Measurements from ENCODE around the gene COX4I1. TPM values are rescaled to one million over a fixed set of nuclear protein-coding genes. Genes with fewer than 3 reads are reported as not detected.

The COX4I1 gene
- total RNA-seq, 1 experiment from 2014 or later, result 506 TPM

- H2BK15ac ChIP-seq (ENCODE audit: low read depth, low read length), result no peak overlapping the region
- H3K14ac ChIP-seq (ENCODE audit: insufficient read depth, low read length), result no peak overlapping the region
- H2AK5ac ChIP-seq (ENCODE audit: insufficient read length, low read length), result no peak overlapping the region
- H2AFZ ChIP-seq (ENCODE audit: low read length), result no peak overlapping the region
- H3K23me2 ChIP-seq (ENCODE audit: insufficient read length, low read depth, low read length, poor library complexity, severe bottlenecking), result no peaks in the 10 kb centered on the region
- H3K79me1 ChIP-seq (ENCODE audit: insufficient read depth, low read depth, low read length, poor library complexity, severe bottlenecking), result no peaks in the 10 kb centered on the region
- no peak overlapping the region for H3K4ac ChIP-seq (ENCODE audit: low read depth, low read length)
- H3T11ph ChIP-seq (ENCODE audit: low read length), result no peak overlapping the region
- Mint-ChIP-seq H3K27ac (peak overlapping the region in 1 of 3 experiments; percentile 28; a peak in 1 of 7 replicates), H3K27me3 (ENCODE audit: low read depth) (peaks cover 16% of the 10 kb centered on the region), H3K9me3 (no peaks in the 10 kb centered on the region), H3K4me1 (peaks cover 8 to 12% of the 10 kb centered on the region in 2 experiments), H3K4me3 (no peak overlapping the region), H3K36me3 (ENCODE audit: insufficient read depth in 1 of 3, low read depth in 3 of 3) (no peaks in the 10 kb centered on the region; a peak in 1 of 7 replicates)
- no peaks in the 10 kb centered on the region for H3K4me1 ChIP-seq (ENCODE audit: insufficient read depth, low read length)
- H4K5ac ChIP-seq (ENCODE audit: insufficient read length, low read depth, low read length), result no peak overlapping the region
- no peaks in the 10 kb centered on the region for H3K9me3 ChIP-seq (ENCODE audit: control insufficient read depth, low read depth, low read length)
- no peak for DNase-seq
- no peak overlapping the region for H4K91ac ChIP-seq (ENCODE audit: insufficient read length, low read depth, low read length)
- TF ChIP-seq CTCF (conservative IDR thresholded peaks at IDR 0.05), result no peak
- H3K18ac ChIP-seq (ENCODE audit: insufficient read length, low read depth, low read length), result no peak overlapping the region
- no peak overlapping the region for H2BK120ac ChIP-seq (ENCODE audit: low read depth, low read length, poor library complexity, severe bottlenecking)
- no peaks in the 10 kb centered on the region for H4K20me1 ChIP-seq (ENCODE audit: control insufficient read depth, insufficient read depth, insufficient read length)
- no peaks in the 10 kb centered on the region for H3K27me3 ChIP-seq (ENCODE audit: insufficient read depth, low read length)
- H2BK20ac ChIP-seq (ENCODE audit: low read depth, low read length, poor library complexity, severe bottlenecking), result no peak overlapping the region
- H3K4me2 ChIP-seq (ENCODE audit: insufficient read depth, insufficient read length, low read length), result no peak overlapping the region
- H2BK12ac ChIP-seq (ENCODE audit: insufficient read length, low read depth, low read length), result no peak overlapping the region
- no peak overlapping the region for H2BK5ac ChIP-seq (ENCODE audit: insufficient read length, low read length)
- H3K23ac ChIP-seq (ENCODE audit: insufficient read length, low read depth, low read length), result no peak overlapping the region
- H3K56ac ChIP-seq (ENCODE audit: insufficient read length, low read depth, low read length), result no peak overlapping the region
- H4K8ac ChIP-seq (replicated peaks; ENCODE audit: insufficient read length, low read depth, low read length), result no peak overlapping the region
- H3K79me2 ChIP-seq (ENCODE audit: insufficient read depth, low read length), result no peaks in the 10 kb centered on the region
- H3K27ac ChIP-seq (ENCODE audit: insufficient read length, low read depth, low read length), result no peak overlapping the region
- no CpG with 5 or more reads among the region's 16 CpGs for WGBS (ENCODE audit: extremely low coverage, insufficient read length, low lambda C conversion rate)
- H3K9ac ChIP-seq (ENCODE audit: extremely low read depth, insufficient read length, low read length), result no peak overlapping the region
Observed at GRCh38 chr16:85759136-85759535, 40.4 kb upstream of the COX4I1 start.

Data from H9 (cell line).